VCaP (cell line): ENCODE measurements around the gene ELAVL2.

Experiments
- H3K27ac ChIP-seq: fragments of 450-650 bp; 2 replicates; pipeline ENCODE4 v1.5.1; 2017
- TF ChIP-seq, protein P1 (sequence below): fragments of 450-650 bp; conservative IDR thresholded peaks from 2 replicates; pipeline ENCODE4 v1.5.1; 2017; ENCODE audit warnings: mild to moderate bottlenecking, moderate library complexity

Gene ELAVL2

DNA sequence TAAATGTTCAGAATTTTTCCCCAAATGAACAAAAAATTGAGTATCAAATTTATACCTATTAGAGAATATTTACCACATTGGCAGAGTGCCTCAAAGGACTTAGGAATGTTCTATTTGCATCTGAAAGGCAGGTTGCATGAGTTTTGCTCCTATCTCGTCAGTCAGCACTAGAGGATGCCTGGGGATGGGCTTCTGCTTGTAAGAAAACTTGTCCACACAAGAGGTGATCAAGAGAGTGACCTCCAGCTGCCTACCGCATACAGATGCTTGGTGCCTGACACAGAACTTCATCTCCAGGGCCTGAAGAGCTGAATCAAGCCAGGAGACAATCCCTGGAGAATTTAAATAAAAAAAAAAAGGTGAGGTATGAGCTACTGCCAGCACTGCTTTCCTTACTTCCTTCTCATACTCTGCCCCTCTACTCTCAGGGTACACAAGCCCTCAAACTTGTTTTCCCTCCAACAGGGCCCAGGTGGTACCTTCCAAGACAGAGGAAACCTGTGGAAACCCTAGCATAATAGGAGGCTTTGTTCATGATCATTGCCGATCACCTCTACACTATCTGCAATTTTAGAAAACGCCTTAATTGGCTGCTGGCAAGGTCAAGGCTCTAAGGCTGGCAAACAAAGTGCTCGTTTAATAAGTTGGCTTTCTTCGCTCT is 166.6 kb downstream of the ELAVL2 start:
- H3K27ac ChIP-seq, result peak overlapping the region; percentile 76
- TF ChIP-seq, protein P1, sequence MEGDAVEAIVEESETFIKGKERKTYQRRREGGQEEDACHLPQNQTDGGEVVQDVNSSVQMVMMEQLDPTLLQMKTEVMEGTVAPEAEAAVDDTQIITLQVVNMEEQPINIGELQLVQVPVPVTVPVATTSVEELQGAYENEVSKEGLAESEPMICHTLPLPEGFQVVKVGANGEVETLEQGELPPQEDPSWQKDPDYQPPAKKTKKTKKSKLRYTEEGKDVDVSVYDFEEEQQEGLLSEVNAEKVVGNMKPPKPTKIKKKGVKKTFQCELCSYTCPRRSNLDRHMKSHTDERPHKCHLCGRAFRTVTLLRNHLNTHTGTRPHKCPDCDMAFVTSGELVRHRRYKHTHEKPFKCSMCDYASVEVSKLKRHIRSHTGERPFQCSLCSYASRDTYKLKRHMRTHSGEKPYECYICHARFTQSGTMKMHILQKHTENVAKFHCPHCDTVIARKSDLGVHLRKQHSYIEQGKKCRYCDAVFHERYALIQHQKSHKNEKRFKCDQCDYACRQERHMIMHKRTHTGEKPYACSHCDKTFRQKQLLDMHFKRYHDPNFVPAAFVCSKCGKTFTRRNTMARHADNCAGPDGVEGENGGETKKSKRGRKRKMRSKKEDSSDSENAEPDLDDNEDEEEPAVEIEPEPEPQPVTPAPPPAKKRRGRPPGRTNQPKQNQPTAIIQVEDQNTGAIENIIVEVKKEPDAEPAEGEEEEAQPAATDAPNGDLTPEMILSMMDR, result no peak

DNA sequence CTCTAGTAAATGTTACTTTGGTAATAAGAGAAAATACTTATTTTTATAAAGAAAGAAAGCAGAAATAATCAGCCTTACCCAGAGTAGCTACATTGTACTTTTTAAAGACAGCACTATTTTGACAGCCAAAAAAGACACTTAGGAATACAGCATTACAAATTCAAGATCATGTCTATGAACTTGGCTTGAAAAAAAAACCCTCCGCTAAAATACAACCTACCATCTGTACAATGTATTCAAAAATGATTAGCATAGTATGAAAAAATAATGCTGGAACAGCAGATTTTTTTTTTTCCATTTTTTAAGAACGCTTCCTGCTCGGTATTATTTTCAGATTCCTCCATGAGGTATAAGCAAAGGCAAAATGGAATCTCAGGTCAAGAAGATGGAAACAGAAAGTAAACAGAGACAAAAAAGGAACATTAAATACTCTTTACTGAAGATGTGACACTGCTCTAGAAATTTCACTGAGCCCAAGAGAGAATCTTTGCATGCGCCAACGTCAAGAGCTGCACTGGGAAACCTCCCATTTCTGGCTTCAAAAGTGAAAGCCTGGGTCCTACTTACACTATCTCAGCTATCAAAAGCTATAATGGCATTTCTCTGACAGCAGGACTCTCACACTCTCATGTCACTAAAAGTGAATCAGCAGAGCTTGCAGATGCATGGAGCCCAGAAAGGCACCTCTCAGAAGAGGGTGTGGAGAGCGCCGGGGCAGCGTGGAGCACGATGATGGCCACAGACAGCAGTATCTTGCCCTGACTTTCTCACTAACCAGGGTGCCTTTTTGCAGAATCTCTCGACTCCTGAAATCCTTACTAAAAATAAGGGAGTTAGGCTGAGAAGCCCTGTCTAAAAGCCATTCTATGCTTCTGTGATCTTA is 167.4 kb downstream of the ELAVL2 start:
- TF ChIP-seq, protein P1, result no peak
- H3K27ac ChIP-seq, result peak overlapping the region; percentile 76

DNA sequence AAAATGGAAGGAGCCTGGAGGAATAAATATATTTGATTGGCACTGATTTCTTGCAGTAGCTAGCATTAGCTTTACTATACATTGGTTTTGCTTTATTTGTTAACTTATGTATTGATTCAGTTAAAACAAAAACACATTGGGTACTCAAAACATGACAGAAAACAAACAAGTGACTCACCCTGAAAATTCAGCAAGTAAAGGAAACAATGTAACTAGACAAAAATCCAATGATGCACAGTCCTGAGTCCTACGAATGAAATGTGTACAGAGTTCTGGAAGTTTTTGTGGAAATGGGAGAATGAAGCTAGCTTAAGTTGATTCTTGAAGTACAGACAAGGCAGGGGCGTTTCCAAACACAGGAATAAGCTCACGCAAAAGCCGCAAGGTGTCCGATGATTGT is 175.0 kb downstream of the ELAVL2 start:
- TF ChIP-seq, protein P1, result no peak
- H3K27ac ChIP-seq, result no peak overlapping the region

DNA sequence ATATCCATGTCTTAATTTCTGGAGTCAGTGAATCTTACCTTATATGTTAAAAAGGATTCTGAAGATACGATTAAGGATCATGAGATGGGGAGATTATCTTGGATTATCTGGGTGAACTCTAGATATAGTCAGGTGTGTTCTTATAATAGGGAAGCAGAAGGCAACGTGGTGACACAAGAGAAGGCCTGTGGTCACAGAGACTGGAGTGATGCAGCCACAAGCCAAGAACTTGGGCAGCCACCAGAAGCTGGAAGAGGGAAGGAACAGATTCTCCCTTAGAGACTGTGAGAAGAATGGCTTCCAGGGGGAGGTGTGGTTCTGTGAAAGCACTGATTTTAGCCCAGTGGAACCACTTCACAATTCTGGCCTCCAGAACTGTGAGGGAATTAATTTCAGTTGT is 177.4 kb downstream of the ELAVL2 start:
- no peak overlapping the region for H3K27ac ChIP-seq
- TF ChIP-seq, protein P1, result no peak

DNA sequence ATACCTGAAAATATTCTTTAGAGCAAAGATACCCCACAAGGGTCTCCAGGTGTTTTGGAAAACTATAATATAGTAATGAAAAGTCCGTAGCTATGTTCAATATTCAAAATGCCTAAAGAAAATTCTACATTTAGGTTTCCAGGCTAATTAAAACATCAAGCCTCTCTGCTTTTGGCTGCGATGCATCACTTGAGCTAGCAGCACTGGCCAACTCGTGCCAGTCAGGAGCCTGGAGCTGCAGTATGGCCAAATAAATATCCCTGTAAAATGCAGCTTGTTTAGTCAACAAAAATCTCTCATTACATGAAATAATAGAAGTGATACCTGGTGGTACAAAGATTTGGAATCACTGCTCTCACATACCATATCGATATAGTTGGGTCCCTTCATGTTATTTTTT is 181.1 kb downstream of the ELAVL2 start:
- H3K27ac ChIP-seq, result no peak overlapping the region
- TF ChIP-seq, protein P1, result no peak

DNA sequence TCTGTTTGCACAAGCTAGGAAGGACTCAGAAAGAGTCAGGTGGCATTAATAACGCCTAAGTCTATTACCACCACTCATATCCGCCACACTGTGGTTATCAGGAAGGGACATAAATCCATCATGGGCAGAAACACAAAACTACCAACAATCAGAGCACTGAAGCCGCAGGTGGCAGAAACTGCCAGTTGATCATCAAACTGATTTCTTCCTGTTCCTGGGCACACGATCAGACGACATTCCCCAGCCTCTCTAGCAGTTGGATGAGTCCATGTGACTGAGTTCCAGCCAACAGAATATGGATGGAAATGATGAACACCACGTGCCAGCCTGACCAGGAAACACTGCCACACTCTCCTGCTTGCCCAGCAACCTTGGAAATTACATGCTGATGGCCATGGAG is 181.7 kb downstream of the ELAVL2 start:
- H3K27ac ChIP-seq, result no peak overlapping the region
- TF ChIP-seq, protein P1, result no peak

DNA sequence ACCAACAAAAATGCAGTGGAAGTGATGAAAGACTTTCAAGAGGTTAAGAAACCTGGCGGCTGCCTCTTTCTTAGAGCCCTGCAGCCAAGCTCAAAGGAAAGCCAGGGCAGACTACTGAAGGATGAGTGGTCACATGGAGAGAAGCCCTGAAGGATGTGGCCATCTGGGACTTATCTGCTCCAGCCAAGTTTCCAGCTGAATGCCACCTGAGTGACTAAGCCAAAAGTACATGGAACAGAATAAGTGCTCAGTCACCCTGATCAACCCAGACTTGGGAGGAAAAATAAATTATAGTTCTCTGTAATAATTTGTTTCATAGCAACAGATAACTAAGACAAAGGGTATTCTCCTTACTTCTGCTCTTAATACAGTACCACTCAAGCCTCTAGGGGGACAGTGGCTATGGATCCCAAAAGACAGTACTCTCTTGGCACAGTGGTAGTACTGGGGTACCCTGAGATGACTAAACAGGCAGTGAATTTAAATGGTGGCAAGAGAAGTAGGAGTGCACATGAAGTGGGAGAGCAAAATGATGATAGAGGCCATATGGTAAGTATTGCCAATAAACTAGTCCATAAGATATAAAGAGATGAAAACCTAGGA is 182.3 kb downstream of the ELAVL2 start:
- TF ChIP-seq, protein P1, result no peak
- H3K27ac ChIP-seq, result no peak overlapping the region
